ENCODE measurements around the gene PIGN. TPM values are rescaled to one million over a fixed set of nuclear protein-coding genes. Genes with fewer than 3 reads are reported as not detected.

Gene PIGN
- total and polyA plus RNA-seq, 2 donors (not counting 3 experiments of a cell fraction or from before 2014, with no cell fraction given): 13.7 to 26.1 TPM

DNA sequence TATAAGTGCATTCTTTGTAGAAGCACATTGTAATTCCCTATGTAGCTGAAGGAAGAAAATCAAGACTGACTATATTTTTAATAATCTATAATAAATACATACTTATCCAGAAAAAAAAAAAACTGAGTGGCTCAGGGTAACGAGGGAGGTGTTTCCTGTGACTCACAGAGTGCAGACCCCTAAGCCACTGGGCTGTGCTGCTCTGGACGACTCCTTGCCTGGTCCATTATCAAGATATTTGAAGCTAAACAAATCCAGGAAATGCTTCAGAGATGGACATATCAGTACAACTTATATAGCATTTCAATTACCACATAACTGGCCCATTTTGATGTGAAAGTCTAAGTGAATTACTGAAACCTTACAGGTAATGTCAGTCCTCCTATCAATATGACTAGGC, 80.6 kb downstream of the PIGN start:
- peak overlapping the region; percentile 22 for H3K27ac ChIP-seq (ENCODE audit: insufficient read depth, low read depth, low read length)
- intact Hi-C loops (cut with micrococcal nuclease): loop anchor here (1.0 to 5.0 kb wide), 3 partner anchors 107 to 214 kb away; partner anchors contain the start of gene RNF152
- H2AFZ ChIP-seq (ENCODE audit: low read depth, low read length): no peak overlapping the region
- no peaks in the 10 kb centered on the region for H3K27me3 ChIP-seq (ENCODE audit: control insufficient read depth in 2 of 2, insufficient read depth in 2 of 2, low read length in 2 of 2)
- dilution Hi-C loops (cut with MboI; ENCODE audit: extremely low pct_ligation_motif_present, low sequenced_read_pairs): no loop called here
- no peaks in the 10 kb centered on the region for H3K36me3 ChIP-seq (ENCODE audit: control insufficient read depth in 2 of 2, extremely low read depth in 1 of 2, insufficient read depth in 2 of 2, low read length in 2 of 2)
- TF ChIP-seq JUN (IDR thresholded peaks at IDR 0.05; ENCODE audit: borderline replicate concordance, insufficient read depth, insufficient read length, low read depth) (peak; percentile 49), MAX (IDR thresholded peaks at IDR 0.05; ENCODE audit: insufficient read depth, insufficient read length) (no peak), FOS (IDR thresholded peaks at IDR 0.05; ENCODE audit: borderline replicate concordance, insufficient read depth, low read length) (peak; percentile 95), POLR2A (IDR thresholded peaks at IDR 0.05; ENCODE audit: low read depth, low read length) (no peak), GATA2 (IDR thresholded peaks at IDR 0.05; ENCODE audit: insufficient read depth, insufficient read length, low read depth, low read length) (peak; percentile 93), MYC (IDR thresholded peaks at IDR 0.05; ENCODE audit: low read depth, low read length) (no peak), EZH2 (IDR thresholded peaks at IDR 0.05; ENCODE audit: borderline replicate concordance, low read depth, low read length, severe bottlenecking) (no peak), POLR2AphosphoS5 (IDR thresholded peaks at IDR 0.05; ENCODE audit: insufficient read depth, low read depth, low read length) (peak; percentile 74)
- H3K4me2 ChIP-seq (ENCODE audit: insufficient read depth, low read length): peak overlapping the region; percentile 60
- H3K9me3 ChIP-seq (replicated peaks; ENCODE audit: control insufficient read depth, insufficient read depth, low read length): no peaks in the 10 kb centered on the region
- CTCF ChIA-PET: interaction anchor here (0.6 to 1.6 kb wide), 5 partner anchors 8 to 524 kb away, joined by 3 to 9 read pairs (median 4); no protein-coding TSS in a partner anchor
- POLR2A ChIA-PET: interaction anchor here (0.7 to 0.8 kb wide), 2 partner anchors 18 to 212 kb away, joined by 3 to 5 read pairs; no protein-coding TSS in a partner anchor
- no peak overlapping the region for H3K4me3 ChIP-seq (replicated peaks in 1 of 3; ENCODE audit: insufficient read depth in 1 of 3, low read depth in 1 of 3, low read length in 3 of 3)
- H3K9me1 ChIP-seq (replicated peaks; ENCODE audit: control insufficient read depth, extremely low read depth, insufficient read depth, low read length): peaks cover 3% of the 10 kb centered on the region
- H3K4me1 ChIP-seq (ENCODE audit: control insufficient read depth, extremely low read depth, insufficient read depth, low read length): peaks cover 25% of the 10 kb centered on the region
- H3K79me2 ChIP-seq (ENCODE audit: control insufficient read depth, insufficient read depth, low read length): no peaks in the 10 kb centered on the region
- FAIRE-seq (peak; percentile 81), DNase-seq (ENCODE audit: low read depth, low spot score) (peak; percentile 84)
- no TSS peak for BruUV-seq (replicated peaks)
- no peak overlapping the region for H3K9ac ChIP-seq (replicated peaks; ENCODE audit: extremely low read depth, insufficient read depth, low read length)
- no peaks in the 10 kb centered on the region for H4K20me1 ChIP-seq (replicated peaks; ENCODE audit: control insufficient read depth, extremely low read depth, insufficient read depth, low read length)

All from endothelial cell of umbilical vein (primary cell).